Measurements from ENCODE around the gene ACOXL.
"Not testable (repeated sequence)": the region's sequence is repeated elsewhere in the genome, so short reads cannot be mapped to it uniquely, and the experiment has no call there.

Gene ACOXL

DNA sequence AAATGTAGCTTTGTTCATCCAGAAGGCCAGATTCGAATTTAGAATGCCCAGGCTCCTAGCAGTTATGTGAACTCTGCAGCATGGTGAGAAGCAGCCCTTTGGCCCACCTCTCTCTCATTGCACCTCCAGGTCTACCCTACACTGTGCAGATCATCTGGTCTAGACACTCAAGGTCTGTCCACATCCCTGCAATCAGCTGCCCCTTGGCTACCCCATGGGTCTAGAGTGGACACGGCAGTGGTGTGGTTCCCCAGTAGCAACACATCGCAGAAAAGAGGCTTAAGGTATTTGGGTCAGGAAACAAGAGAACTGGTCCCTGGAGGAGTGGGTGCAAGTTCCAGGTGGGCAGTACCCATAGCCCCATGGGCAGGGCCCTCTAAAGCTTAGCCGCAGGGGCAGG, 311.7 kb downstream of the ACOXL start:
- no peak for DNase-seq

DNA sequence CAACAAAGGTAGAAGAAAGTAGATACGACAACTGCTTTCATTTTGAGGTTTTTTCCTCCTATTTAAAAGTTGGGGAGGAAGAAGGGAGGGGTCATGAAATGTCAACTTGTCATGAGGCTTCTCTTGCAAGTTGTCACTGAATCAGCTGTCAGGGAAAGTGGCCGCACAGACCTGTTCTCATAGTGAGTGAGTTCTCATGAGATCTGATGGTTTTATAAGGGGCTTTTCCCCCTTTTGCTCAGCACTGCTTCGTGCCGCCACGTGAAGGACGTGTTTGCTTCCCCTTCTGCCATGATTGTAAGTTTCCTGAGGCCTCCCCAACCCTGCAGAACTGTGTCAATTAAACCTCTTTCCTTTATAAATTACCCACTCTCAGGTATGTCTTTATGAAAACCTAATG, 312.9 kb downstream of the ACOXL start:
- not testable (repeated sequence) for DNase-seq

DNA sequence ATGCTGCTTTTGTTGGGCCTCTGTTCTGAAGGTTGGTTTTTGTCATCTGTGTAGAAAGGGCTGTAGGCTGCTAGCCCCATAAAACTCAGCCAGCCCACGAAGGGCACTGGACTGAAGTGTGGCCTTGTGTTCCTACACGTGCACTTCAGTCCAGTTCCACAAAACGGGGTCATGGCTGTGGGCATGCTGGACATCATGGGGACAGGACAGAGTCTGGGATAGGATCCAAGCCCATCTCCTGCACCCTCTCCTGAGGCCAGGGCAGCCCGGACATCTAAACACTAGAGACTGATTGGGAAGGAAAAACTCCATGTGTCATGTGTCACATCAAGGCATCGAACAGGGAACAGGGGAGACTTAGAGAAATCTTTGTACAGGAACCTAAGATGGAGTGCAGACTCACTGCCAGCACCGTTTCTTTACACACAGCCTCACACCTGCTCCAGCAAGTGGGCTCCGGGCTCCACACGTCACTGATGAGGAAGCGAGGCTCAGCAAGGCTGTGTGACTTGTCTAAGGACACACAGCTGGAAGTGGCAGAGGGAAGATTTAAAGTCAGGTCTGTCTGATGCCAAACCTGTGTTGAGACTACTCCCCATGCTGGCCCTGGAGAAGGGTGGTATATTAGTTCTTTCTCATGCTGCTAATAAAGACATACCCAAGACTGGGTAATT, 313.5 kb downstream of the ACOXL start:
- no peak for DNase-seq

DNA sequence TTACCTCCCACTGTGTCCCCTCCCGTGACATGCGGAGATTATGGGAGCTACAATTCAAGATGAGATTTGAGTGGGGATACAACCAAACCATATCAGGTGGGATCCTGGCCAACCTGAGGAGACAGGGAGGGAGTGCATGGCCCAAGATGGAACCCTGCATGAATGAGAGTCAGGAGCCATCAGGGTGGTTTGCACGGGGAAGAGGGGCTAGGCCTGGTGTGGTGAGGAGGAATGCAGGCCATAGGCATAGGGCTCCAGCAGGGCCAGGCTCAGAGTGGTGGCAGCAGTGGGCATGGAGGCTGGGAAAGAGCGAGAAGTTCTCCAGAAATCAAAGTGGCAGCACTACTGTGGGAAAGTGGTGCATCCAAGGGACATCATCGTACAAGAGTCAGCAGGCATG, 314.3 kb downstream of the ACOXL start:
- DNase-seq = no peak

- no peak for DNase-seq
Measured at GRCh38 chr2:111048856-111049768, 316.7 kb downstream of the ACOXL start.

- no peak for DNase-seq
Measured at GRCh38 chr2:111049792-111050640, 317.6 kb downstream of the ACOXL start.

GRCh38 chr2:111050701-111051376, 318.5 kb downstream of the ACOXL start:
- no peak for DNase-seq

GRCh38 chr2:111052621-111053020, 320.2 kb downstream of the ACOXL start:
- no peak for DNase-seq

DNA sequence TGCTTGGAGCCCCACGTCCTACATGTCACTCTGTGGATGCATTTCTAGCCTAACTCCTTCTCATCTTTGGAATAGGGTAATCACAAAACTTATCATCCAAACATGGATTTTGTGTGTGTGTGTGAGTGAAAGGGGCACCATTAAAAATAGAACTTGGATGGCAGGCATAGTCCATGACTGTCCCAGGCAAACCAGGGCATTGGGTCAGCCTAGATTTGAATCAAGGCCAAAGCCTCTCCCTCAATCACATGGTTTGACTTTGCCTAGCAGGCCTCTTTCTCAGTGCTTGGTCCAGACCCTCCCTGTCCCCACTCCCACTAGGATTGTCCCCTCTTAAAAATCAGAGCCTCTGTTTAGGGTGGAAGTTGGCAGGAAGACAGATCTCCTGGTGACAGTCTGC, 320.9 kb downstream of the ACOXL start:
- no peak for DNase-seq

DNA sequence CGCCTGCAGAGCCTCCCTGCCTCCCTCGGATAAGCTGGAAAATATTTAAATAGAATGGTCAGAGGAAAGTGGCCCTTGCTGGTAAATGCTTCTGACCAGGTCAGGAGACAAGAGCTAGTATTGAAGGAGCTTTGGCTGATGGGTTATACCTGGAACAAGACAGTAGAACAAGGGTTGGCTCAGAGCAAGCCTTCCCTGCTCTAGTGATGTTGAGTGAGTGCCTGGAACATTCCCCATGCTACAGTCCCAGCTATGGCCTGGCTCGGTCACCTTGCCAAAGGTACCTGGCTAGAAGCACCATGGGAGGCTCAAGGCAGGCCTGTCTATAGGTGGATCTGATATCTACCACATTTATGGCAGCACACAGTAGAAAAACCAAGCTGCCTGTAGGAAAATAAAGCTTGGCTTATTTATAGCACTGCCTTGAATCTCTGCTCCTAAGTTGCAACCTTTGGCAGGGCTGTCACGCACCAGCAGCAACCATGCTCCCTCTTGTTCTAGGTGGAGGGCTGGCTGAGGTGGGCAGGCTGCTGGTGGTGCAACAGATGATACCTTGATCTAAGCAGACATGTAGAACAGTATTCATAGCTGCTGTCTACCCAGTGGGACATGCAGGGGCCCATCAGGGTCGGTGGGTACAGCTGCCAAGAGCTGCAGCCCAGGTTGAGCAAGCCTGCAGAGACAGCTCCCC, 321.6 kb downstream of the ACOXL start:
- DNase-seq = no peak

DNA sequence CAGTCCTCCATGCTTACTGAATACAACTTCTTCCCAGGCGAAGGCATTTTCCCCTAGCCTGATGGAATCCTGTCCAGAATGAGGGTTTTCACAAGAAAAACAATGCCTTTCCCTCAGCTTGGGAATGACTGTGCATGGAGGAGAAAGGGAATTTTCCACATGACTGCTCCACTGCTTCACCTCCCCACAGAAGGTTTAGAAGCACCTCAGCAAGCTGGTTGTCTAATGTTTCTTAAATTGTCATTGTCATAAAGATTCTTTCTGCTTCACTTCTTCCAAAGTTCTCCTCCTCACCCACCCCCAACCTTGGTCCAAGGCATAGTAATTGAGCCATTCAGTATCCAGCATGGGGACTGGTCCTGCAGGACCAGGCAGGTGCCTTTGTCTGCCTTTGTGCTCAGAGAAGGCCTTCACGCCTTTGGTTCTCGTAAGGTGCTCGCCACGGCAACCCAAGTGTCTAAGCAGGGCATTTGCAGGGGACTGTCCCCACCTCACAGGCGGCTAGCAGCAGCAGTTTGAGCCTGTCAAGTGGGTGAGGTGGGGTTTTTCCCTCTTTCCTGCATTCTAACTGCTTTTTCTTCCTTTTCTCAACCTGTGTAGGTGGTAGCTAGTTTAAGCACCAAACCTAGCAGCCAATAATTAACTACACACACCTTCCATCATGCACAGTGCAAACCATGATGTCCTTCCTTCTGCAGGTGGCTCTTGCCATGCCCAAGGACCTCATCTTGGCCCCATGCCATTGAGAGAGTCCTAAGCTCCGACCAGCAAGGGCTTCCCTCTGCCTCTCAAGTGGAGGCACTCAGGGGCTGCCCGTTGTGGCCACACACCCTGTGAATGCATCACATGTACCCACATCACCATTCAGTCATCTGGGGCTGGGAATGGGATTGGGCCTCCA, 322.7 kb downstream of the ACOXL start:
- DNase-seq = no peak

DNA sequence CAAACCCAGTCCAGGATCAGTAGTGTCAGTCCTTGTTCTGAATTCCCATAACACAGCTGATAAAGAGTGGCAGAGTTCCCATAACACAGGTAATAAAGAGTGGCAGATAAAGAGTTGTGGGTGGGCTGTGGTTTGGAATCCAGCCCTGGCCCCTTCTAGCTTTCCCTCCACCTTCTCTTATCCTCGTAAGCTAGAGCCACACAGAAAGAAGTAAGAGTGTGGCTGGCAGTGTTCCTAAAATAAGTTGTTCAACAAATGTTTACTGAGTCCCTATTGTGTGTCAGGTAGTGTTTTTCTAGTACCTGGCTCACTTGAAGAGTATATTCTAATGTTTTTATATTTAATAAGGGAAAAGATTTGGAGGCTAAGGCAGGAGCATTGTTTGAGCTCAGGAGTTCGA, 323.4 kb downstream of the ACOXL start:
- DNase-seq = no peak

GRCh38 chr2:111057045-111057444, 324.7 kb downstream of the ACOXL start:
- DNase-seq = no peak

DNA sequence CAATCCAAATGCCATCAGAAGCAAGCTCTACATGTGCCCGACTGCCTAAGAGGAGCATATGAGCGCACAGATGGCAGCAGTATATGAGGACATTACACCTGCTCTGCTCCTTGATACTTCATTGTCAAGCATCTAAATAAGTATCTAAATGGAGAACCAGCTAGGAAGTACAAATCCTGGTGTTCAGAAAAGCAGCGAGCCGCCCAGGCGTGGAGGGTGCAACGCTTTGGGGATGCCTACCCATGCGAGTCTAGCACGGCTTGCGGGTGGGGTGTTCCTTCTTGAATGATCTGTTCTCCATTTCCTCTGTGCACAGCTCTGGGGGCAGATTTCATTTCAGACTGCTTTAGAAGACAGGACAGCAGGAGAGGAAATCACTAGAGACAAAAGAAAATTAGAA, 325.3 kb downstream of the ACOXL start:
- no peak for DNase-seq

- no peak for DNase-seq
Measured at GRCh38 chr2:111058264-111058663, 325.9 kb downstream of the ACOXL start.

- no peak for DNase-seq
Measured at GRCh38 chr2:111061191-111061590, 328.8 kb downstream of the ACOXL start.

- DNase-seq = no peak
Measured at GRCh38 chr2:111062417-111062816, 330.0 kb downstream of the ACOXL start.

GRCh38 chr2:111066062-111066593, 333.8 kb downstream of the ACOXL start:
- DNase-seq = no peak

GRCh38 chr2:111068435-111069058, 336.2 kb downstream of the ACOXL start:
- DNase-seq = no peak

DNA sequence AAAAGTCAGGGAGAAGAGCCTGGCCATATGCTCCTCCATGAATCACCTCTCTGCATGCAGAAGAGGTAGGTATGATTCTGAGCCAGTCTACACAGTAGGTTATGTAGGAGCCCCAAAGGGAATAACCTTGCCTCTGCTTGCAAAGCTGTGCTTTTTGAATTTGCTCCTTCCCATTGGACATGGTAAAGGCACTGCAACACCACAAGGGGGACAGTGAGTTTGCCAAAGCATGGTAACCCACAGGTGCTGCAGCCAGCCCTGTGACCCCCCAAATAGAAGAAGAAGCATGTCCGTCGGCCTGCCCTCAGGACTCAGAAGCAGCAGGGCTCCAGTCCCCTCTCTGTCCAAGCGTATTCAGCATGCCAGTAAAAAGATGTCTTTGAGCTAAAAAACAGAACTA, 337.3 kb downstream of the ACOXL start:
- DNase-seq = no peak

Measured in fibroblast of skin of scalp (primary cell).